Calu3 (cell line): ENCODE data around the gene EDA. TPM values are rescaled to one million over a fixed set of nuclear protein-coding genes. Genes with fewer than 3 reads are reported as not detected.

ENCODE experiments used
- BruUV-seq: library from RNA; stranded (reverse); fragments of 400-500 nt; replicated peaks from 2 replicates; lab custom pipeline; 2021; lab: Mats Ljungman, UMichigan
- CTCF ChIA-PET: fragments of 300-600 bp; sonication (Branson Sonifier 250); formaldehyde crosslinking; loops from one replicate; lab custom pipeline; 2022; ENCODE audit warnings: antibody characterized with exemption; lab: Charles Lee
- DNase-seq: peaks from one replicate; pipeline ENCODE4 v3.0.0; 2022
- H3K27ac Mint-ChIP-seq: one replicate; pipeline ENCODE4 v1.8.0; 2022; ENCODE audit warnings: mixed read lengths; ENCODE audit not compliant: unreplicated experiment
- H3K27me3 Mint-ChIP-seq: one replicate; pipeline ENCODE4 v1.8.0; 2022; ENCODE audit warnings: mixed read lengths; ENCODE audit not compliant: unreplicated experiment
- H3K36me3 Mint-ChIP-seq: one replicate; pipeline ENCODE4 v1.8.0; 2022; ENCODE audit warnings: mild to moderate bottlenecking, moderate library complexity, mixed read lengths; ENCODE audit not compliant: insufficient read depth, unreplicated experiment
- H3K4me1 Mint-ChIP-seq: one replicate; pipeline ENCODE4 v1.8.0; 2022; ENCODE audit warnings: mild to moderate bottlenecking, low read depth, mixed read lengths; ENCODE audit not compliant: unreplicated experiment
- H3K4me3 Mint-ChIP-seq: one replicate; pipeline ENCODE4 v1.8.0; 2022; ENCODE audit warnings: mild to moderate bottlenecking, low read depth, moderate library complexity, mixed read lengths; ENCODE audit not compliant: unreplicated experiment
- H3K9me3 Mint-ChIP-seq: one replicate; pipeline ENCODE4 v1.8.0; 2022; ENCODE audit warnings: low read depth, mixed read lengths; ENCODE audit not compliant: unreplicated experiment
- CTCF ChIP-seq: fragments of 200-600 bp; IDR thresholded peaks from one replicate; pipeline ENCODE4 v1.8.0; 2022; ENCODE audit warnings: antibody characterized with exemption; ENCODE audit not compliant: unreplicated experiment
- intact Hi-C: fragments of 100-400 bp; cut with micrococcal nuclease; formaldehyde crosslinking; loops from one replicate; pipeline ENCODE4 v1.10.0; 2022; ENCODE audit not compliant: unreplicated experiment
- total RNA-seq: library from RNA; stranded (reverse); gene quantifications from 2 replicates; pipeline ENCODE4 v1.2.3, GENCODE V29; 2022

Gene EDA
- total RNA-seq, 1 experiment from 2014 or later = 5.7 TPM

GRCh38 chrX:69793260-69793935 is 177.5 kb downstream of the EDA start:
- no TSS peak for BruUV-seq
- Mint-ChIP-seq H3K4me1 (no peaks in the 10 kb centered on the region), H3K27me3 (no peaks in the 10 kb centered on the region), H3K9me3 (peaks cover 7% of the 10 kb centered on the region), H3K4me3 (no peak overlapping the region), H3K36me3 (no peaks in the 10 kb centered on the region), H3K27ac (no peak overlapping the region)
- no peak for TF ChIP-seq CTCF
- CTCF ChIA-PET = no interaction called here
- intact Hi-C loops = no loop called here
- DNase-seq = no peak

GRCh38 chrX:69795702-69796101 is 179.8 kb downstream of the EDA start:
- H3K27me3 Mint-ChIP-seq = no peaks in the 10 kb centered on the region
- H3K4me3 Mint-ChIP-seq = no peak overlapping the region
- no peaks in the 10 kb centered on the region for H3K36me3 Mint-ChIP-seq
- DNase-seq = no peak
- H3K27ac Mint-ChIP-seq = no peak overlapping the region
- CTCF ChIA-PET = no interaction called here
- no peaks in the 10 kb centered on the region for H3K4me1 Mint-ChIP-seq
- H3K9me3 Mint-ChIP-seq = peaks cover 9% of the 10 kb centered on the region
- TF ChIP-seq CTCF = no peak
- intact Hi-C loops = no loop called here
- BruUV-seq = no TSS peak

GRCh38 chrX:69807400-69807799 is 191.5 kb downstream of the EDA start:
- DNase-seq = no peak
- intact Hi-C loops = no loop called here
- Mint-ChIP-seq H3K4me1 (no peaks in the 10 kb centered on the region), H3K27ac (no peak overlapping the region), H3K27me3 (no peaks in the 10 kb centered on the region), H3K4me3 (no peak overlapping the region), H3K9me3 (peaks cover 7% of the 10 kb centered on the region), H3K36me3 (no peaks in the 10 kb centered on the region)
- no peak for TF ChIP-seq CTCF
- no TSS peak for BruUV-seq
- CTCF ChIA-PET = no interaction called here

- CTCF ChIA-PET = no interaction called here
- H3K9me3 Mint-ChIP-seq = peaks cover 7% of the 10 kb centered on the region
- BruUV-seq = no TSS peak
- TF ChIP-seq CTCF = no peak
- no peaks in the 10 kb centered on the region for H3K36me3 Mint-ChIP-seq
- H3K4me3 Mint-ChIP-seq = no peak overlapping the region
- intact Hi-C loops = no loop called here
- H3K27ac Mint-ChIP-seq = no peak overlapping the region
- no peaks in the 10 kb centered on the region for H3K4me1 Mint-ChIP-seq
- H3K27me3 Mint-ChIP-seq = no peaks in the 10 kb centered on the region
- no peak for DNase-seq
Measured at GRCh38 chrX:69808375-69808774, 192.5 kb downstream of the EDA start.
